HG03469 (cell line): ENCODE measurements around the gene CST9.

Experiments used
- ATAC-seq: cut with Tn5 transposase; IDR thresholded peaks from one replicate; pipeline ENCODE4 v1.9.1; 2021; ENCODE audit warnings: mild to moderate bottlenecking, moderate library complexity, moderate number of reproducible peaks; ENCODE audit not compliant: unreplicated experiment

The CST9 gene

DNA sequence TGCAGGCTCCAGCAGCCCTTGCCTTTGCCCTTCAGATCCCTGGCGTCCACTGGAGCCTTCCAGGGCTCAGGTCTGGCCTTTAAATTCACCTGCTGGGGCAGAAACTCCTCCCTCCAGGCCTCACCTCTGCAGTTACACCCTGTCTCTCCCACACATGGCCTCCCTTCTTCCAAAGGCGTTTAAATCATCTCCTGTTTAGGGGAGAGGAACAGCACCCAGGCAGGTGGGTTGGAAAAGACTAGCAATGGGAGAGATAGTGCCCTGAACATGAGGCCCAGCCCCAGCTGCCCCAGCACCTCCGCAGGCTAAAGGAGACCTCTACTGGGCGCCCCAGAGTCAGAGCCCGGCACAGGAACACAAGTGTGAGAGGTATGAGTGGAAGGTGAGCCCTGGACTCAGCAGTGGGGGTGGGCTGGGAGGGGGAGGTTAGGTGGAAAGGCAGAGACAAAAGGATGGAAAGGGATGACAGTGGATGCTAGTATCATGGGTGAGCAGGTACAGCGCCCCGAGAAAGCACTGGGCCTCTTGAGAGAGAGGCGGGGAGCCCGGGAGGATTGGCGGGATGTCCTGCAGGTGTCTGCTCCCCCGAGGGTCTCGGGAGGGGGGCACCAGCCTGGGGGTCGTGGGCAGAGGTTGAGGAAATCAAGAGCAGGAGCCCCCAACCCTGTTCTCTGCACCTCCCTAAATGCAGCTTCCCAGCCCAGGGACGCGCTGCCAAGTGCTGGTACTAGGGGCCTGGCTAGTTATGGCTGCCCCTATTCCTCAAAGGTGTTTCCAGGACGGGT, at the start of gene CST9:
CST9 (minus strand) TSS at position 51 of the 785 bp plus-strand sequence. CDS start 53 bp downstream, outside the sequence.
- ATAC-seq, result no peak

GRCh38 chr20:23654717-23655116, 49.0 kb upstream of the CST9 start:
- ATAC-seq, result no peak

GRCh38 chr20:23654000-23654399, 48.3 kb upstream of the CST9 start:
- no peak for ATAC-seq

DNA sequence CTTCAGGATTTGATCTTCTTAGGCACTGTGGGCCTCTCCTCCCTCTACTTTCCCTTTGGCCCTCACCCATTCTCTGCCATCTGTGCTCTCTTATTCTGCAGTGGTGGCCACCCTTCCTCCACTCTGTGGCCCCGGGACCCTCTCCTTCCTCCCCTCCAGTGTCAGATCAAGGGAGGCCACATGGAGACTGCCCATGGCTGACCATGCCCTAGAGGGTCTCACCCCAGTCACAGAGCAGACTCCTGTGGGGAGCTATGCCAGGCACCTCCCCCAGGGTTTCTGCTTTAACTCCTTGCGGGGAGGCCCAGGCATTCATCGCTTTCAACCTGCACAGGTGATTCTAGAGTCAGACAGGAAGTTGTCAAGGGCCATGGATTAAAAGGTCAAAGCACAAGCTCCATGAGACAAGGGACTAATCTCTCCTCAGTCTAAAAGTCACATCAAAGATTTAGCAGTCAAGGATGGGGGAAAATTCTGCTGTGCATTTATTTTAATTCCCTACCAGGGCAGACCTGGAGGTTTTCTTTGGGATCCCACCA, 47.8 kb upstream of the CST9 start:
- ATAC-seq, result no peak

DNA sequence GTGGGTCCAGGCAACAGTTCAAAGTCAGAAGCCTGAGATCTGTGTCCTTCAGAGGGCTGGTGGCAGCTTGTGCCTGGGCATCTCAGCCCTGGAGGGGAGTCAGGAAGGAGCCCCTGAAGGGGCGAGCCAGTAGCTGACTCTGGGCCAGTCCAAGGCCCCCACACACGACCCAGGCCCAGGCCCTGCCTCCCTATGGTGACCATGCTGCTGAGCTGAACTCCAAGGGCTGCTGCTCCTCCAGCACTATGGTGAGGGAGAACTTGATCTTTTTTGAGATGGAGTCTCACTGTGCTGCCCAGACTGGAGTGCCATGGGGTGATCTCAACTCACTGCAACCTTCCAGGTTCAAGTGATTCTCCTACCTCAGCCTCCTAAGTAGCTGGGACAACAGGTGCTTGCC, 47.2 kb upstream of the CST9 start:
- no peak for ATAC-seq

- ATAC-seq, result no peak
These were observed 46.7 kb upstream of the CST9 start for GRCh38 chr20:23652371-23652770.

GRCh38 chr20:23651117-23651516, 45.4 kb upstream of the CST9 start:
- no peak for ATAC-seq

DNA sequence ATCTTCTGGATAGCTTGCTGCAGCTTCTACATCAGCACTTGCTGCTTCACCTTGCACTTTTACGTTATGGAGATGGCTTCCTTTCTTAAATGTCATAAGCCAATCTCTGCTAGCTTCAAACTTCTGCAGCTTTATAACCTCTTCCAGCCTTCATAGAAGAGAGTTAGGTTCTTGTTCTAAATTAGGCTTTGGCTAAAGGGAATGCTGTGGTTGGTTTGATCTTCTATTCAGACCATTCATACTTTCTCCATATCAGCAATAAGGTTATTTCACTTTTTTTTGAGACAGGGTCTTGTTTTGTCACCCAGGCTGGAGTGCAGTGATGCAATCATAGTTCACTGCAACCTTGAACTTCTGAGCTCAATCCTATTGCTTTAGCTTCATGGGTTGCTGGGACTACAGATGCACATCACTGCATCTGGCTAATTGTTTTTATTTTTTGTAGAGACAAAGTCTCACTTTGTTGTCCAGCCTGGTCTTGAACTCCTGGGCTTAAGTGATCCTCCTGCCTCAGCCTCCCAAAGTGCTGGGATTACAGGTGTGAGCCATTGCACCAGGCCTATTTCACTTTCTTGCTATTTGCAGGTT, 44.2 kb upstream of the CST9 start:
- ATAC-seq, result no peak

DNA sequence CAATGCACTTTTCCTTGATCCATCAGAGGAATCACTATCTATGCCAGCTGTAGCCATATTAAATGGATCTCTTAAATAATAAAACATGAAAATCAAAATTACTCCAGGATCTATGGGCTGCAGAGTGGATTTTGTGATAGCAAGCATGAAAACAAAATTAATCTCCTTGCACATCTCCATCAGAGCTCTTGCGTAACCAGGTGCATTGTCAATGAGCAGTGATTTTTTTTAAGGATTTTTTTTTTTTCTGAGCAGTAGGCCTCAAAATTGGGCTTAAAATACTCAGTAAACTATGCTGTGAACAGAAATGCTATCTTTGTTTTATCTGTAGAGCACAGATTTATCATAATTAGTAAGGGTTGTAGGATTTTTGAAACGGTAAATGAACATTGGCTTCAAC, 43.5 kb upstream of the CST9 start:
- no peak for ATAC-seq

DNA sequence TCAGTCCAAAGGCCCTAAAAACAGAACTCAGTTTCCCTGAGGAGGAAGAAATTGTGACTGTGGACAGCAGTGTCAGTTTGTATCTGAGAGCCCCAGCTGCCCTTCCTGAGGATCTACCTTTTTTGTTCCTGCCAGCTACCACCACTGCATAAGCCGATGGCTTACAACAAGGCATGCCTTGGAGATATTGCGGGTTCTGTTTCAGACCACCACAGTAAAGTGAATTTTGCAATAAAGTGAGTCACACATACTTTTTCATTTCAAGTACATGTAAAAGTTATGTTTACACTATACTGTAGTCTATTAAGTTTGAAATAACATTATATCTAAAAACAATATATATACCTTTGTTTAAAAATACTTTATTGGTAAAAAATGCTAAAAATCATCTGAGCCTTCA, 41.6 kb upstream of the CST9 start:
- no peak for ATAC-seq

DNA sequence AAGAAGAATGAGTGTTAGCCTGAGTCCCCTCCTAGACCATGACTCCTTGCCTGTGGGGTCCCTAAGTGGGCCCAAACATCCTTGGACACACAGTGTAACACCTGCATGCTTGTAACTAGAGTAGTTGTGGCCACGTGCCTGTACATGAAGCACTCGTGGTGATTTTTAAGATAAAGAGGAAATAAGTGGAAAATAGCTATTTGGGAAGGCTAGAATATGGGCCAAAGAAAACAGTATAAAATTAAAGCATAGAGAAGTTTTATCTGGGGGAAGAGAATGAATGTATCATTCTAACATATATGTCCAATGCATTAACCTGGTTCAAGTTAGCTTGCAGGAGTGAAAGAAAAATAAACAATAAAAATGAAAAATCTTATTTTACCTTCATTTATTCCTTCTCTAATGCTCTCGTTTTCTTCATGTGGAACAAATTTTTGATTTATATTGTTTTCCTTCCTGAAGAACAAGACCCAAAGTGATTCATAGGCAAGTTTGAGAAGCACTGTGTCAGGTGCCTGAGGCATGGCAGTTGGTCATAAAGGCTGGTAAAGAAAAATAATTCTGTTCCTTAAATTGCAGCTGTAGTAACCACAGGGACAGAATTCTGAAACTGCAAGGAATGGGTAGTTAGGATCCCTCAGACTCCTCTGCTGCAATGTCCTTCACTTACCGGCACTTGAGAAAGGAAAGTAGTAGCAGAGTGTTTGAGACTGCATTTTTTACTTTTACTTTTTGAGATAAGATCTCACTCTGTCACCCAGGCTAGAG, 40.6 kb upstream of the CST9 start:
- ATAC-seq, result no peak

DNA sequence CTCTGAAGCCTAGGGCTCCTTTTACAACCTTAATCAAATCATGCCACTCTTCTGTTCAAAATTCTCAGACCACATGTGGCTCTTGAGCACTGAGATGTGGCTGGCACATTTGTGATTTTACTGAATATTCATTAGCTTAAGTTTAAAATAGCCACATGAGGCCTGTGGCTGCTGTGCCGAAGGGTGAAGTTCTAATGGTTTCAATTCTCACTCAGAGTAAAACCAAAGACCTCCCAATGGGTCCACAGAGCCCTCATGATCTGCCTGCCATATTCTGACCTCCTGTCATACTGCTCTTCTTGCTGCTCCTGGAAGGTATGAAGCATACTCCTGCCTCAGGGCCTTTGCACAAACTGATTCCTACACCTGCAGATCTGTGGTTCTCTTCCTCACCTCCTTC, 39.9 kb upstream of the CST9 start:
- ATAC-seq, result no peak

DNA sequence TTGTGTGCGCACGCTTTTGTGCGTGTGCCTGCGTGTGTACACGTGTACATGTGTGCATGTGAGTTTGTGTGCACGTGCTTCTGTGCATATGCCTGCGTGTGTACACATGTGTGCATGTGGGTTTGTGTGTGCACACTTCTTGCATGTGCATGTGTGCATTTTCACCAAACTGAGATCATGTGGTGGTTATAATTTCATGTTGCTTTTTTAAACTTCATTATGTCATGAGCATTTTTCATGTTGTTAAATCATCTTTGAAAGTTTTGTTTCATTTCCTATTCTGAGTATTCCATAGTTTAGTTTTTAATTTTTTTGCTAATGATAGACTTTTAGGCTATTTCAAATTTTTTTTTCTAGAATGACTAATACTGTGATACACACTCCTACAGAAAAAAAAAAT, 38.4 kb upstream of the CST9 start:
- ATAC-seq, result no peak

GRCh38 chr20:23643659-23644058, 37.9 kb upstream of the CST9 start:
- ATAC-seq, result no peak

- no peak for ATAC-seq
These were observed 36.4 kb upstream of the CST9 start for GRCh38 chr20:23641936-23642751.

- ATAC-seq, result no peak
These were observed 35.3 kb upstream of the CST9 start for GRCh38 chr20:23640671-23641667.

DNA sequence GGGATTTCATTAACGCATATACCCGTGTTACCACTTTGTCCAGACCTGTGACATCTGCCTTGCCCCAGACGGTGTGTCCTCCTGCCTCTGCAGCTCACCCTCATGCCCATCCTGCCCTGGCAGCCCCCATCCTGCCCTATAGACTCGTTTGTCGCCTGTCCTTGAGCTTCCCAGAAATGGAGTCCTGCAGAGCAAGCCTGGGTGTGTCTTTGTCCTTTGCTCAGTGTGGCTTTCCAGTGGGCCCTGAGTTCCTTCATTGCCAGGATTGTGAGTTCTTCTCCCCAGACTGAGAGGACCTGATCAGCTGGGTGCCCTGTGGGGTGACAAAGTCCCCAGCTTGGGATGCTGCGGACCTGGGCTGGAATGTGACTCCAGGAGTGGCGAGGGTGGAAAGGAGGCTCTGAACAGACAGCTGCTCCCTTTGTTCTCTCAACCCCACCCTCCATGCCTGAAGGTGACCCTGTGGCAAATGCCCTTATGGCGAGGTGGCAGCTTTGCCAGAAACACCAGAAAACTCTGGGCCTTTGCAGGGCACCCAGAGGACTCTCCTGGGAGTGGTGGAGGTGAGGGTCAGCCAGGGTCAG, 34.4 kb upstream of the CST9 start:
- ATAC-seq, result no peak

DNA sequence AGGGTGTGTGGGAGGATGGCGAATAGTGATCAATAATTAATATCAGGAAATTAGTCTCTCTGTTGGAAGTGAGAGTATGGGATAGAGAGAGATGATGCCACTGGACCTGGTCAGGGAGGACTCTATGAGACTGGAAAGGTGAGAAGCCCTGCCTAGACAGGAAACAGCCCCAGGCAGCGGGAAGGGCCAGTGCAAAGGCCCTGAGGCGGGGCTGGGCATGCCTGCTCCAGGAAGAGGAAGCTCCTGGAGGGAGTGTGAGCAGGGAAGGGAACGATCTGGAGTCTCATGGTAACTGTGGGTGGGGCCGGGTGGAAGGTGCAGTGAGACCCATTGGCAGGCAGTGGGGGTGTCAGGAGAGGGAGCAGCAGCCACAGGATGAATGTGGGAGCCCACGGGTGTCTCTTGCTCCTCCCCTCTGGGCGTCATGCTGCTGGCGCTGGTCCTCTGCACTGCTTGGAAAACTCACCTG, 33.8 kb upstream of the CST9 start:
- no peak for ATAC-seq

DNA sequence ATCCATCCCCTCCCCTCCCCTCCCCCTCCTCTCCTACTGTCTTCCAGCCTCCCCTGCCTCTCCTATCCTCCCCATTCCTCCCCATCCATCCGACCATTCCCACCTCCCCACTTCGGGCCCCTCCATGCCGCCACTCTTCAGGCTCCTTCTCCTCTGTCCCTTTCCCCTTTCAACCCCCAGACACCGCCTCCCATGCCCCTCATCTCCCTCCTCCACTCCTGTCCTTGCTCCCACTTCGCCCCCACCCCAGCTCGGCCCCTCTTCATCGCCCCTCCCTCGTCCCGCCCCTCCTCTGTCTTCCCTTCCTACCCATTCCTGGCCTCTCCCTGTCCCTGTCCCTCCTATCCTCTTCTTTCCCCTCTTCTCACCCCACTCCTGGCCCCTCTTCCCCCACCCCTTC, 32.6 kb upstream of the CST9 start:
- no peak for ATAC-seq
